HG02840 (cell line): ENCODE results near the gene SIRPA.
"Not testable (repeated sequence)": the region's sequence is repeated elsewhere in the genome, so short reads cannot be mapped to it uniquely, and the experiment has no call there.

Experiments used
- ATAC-seq: cut with Tn5 transposase; IDR thresholded peaks from one replicate; pipeline ENCODE4 v1.9.1; 2021; ENCODE audit warnings: mild to moderate bottlenecking, moderate library complexity, moderate number of reproducible peaks; ENCODE audit not compliant: unreplicated experiment, low FRiP score

SIRPA gene

DNA sequence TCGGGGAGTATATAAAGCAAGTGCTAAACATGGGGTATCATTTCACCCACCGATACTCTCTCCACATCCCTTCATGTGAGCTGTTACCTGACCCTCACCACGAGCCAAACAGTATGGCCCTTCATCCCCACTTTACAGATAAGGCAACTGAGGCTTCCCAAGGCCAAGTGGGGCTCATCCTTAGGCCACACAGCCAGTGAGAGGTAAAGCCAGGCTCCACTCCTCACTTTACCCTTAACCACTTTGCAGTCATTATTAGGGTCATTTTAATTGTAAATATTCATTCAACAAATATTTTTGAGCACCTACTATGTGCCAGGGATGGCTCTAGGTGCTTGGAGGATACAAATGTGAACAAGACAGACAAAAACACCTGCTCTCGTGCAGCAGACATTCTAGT is 7.0 kb downstream of the SIRPA start:
- ATAC-seq: no peak

DNA sequence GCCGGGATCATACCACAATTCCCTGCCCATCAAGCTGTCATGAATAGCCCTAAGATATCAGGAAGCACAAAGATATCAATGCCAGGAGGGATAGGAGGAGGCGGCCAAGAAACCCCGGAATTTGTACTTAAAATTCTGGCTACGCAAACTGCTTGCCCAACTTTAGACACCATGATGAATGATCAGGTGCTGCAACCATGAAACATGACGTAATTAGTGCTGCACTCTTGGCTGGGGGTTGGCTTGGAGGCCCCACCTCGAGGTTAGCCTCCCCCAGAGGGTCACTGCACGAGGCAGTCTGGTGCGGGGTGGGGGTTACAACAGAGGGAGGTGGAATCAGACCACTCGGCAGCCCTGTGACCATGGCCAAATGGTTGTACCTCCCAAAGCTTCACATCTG is 8.9 kb downstream of the SIRPA start:
- no peak for ATAC-seq

DNA sequence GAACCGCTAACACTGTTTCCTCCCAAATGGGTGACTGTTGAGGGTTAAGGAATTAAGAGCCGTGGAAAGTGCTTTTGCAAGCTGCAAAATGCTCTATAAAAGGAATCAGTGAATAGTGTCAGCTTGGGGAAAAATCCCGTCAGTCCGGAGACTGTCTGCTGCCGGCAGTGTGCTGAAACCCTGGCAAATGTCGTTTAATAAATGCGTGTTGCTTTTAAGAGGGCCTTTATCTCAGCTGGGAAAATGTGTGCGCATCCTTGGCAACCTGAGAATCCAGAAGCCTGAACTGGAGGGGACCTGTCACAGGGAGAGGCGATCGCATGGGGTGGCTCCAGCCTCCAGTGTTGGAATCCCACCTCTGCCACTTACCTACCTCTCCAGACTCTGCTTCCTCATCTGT is 9.8 kb downstream of the SIRPA start:
- ATAC-seq: no peak

DNA sequence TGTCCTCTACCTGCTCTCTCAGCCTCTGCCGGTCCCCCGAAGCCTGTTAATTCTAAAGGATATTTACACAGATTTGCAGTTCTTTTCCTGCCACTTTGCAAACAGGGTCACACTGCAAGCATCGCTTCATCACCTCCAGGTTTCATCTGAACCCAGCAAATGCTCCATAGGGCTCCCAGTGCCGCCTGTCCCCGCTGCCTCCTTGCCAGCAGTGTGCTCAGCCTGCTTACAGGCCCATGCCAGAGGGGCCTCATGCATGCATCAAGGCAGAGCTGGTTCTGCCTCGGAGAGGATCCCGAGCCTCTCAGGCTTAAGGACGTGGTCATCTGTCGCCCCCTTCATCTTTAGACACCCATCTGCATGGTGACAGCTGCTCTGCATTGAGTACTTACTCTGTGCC is 10.5 kb downstream of the SIRPA start:
- no peak for ATAC-seq

DNA sequence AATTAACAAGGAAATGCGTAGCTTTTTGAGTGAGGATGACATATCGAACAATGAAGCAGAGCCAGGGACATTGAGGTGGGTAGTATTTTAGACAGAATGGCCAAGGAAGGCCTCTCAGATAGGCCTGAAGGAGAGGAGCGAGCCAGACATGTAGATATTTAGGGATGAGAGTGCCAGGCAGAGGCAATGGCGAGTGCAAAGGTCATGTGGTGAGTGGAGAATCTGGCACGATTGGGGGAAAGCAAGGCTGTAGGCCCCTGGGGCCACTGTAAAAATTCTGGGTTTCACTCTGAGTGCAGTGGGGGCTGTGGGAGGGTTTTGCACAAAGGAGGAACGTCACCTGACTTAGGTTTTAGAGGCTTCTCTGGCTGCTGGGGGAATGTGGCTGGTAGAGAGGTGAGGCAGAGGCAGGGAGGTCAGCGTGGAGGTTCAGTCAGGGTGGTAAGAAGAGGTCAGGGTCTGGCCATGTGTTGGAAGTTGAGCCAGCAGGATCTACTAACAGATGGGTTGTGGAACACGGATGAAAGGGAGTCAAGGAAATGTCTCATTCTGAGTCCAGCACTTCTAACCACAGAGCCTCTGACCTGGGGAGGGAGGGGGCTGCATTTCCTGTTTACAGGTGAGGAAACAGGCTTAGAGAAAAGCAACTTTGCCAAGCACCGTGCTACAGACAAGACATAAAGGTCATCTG is 11.3 kb downstream of the SIRPA start:
- no peak for ATAC-seq

DNA sequence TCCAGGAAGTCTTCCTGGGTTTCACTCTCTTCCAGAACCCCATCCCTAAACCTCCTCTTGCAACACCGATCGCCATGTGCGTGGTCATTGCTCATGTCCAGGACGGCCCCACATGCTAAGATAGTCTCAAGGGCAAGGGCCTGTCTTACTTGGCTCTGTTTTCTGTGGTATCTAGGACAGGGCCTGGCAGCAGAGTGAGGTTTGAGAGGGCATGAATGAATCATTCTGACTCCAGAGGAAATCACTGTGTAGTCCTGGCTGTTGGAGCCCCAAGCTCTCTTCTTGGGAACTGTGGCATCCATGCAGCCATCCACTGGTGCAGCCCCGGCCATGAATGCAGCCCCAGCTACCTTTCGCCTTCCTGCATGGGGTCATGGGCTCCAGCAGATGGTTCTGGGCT is 12.4 kb downstream of the SIRPA start:
- no peak for ATAC-seq

GRCh38 chr20:1908191-1908590 is 13.0 kb downstream of the SIRPA start:
- no peak for ATAC-seq

GRCh38 chr20:1909097-1909496 is 13.9 kb downstream of the SIRPA start:
- no peak for ATAC-seq

DNA sequence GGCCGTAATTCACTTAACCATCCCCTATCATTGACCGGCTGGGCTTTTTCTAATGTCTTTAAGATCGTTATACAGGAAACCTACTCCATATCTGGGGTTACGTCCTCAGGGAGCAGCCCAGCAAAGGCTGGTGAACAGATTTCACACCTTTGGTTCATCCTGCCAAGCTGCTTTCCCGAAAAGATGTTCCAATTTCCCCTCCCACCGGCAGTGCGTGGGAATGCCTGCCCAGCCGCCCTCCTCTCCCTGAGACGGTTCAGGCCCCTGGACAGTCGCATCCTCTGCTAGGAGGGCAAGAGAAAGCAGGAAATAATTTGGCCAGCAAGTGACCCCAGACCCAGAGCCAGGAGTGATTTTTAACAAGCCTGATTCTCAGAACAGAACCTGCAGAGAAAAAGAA is 16.3 kb downstream of the SIRPA start:
- ATAC-seq: no peak

DNA sequence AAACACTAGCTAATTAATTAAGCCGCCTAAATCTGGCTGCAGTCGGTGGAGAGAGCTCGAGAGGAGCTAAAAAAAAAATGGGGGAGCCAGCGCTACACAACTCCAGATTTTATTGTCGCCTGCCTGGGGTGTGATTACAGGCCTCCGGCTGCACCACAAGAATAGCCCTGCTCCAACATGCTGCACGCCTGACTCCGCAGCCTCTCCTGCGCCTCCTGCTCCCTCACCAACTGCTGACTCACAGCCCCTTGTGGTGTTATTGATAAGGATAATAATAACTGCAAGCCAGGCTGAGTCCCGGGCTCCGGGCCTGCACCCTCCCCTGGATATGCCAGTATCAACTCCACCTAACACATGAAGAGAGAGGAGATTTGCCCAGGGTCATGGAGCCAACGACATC is 16.8 kb downstream of the SIRPA start:
- no peak for ATAC-seq

- ATAC-seq: no peak
Measured at GRCh38 chr20:1912646-1913045, 17.4 kb downstream of the SIRPA start.

GRCh38 chr20:1915233-1915632 is 20.0 kb downstream of the SIRPA start:
- ATAC-seq: not testable (repeated sequence)

DNA sequence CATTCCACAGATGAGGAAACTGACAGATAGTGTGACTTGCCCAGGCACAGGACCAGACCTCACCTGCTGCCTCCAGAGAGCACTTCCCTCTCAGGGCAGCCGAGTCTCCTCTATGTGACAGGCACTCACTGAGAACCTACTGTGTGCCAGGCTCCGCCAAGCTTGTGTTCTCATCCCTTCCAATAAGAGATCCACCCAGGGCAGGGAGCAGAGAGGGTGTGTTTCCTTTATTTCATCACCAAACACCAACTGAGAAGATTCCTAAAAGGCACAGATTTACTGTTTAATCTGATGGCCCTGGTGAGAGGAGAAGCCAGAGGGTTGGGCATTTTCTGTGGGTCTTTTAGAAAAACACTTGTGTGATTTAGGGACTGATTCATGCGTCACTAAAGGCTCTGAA is 20.5 kb downstream of the SIRPA start:
- ATAC-seq: no peak

DNA sequence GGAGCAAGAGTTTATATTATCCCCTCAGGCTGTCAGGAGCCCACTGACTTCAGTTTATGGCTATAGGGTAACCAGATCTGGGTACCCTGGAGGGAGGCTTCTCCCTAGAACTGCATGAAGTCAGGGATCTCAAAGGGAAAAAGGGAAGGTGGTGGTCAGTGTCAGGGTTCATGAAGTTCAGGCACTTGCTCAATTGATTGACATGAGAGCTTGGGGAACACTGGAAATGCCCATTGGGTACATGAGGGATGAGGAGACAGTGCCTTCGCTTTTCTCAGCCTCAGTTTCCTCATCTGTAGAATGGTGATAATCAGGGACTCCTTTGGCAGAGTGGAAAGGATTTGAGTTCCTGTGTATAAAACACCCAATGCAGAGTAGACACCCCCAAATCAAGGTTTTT is 22.6 kb downstream of the SIRPA start:
- no peak for ATAC-seq

DNA sequence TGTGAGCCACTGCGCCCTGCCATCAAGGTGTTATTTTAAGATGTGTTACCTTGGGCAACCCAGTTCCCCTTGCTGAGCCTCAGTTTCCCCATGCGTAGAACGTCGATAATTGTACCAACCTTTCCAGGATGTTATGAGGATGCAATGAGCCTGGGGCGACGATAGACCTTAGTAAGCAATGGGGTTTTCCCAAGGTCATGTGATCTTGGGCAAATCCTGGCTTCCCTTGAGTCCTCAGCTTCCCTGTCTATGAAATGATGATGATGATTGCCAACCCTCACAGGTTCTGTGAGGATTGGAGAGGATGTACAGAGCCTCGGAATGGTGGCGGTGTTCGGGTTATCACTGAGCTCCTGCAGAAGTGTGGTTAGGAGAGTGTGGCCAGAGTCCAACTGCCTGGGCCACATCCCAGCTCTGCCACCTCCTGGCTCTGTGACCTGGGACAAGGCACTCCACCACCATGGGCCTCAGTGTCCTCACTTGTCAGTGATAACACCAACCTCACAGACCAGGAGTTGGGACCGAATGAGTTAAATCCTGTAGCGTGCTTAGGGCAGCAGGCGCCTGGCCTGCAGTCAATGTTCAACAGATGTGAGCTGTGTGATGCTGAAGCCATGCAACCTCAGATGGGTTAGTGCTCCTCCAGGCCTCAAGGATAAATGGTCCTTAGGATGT is 23.4 kb downstream of the SIRPA start:
- ATAC-seq: no peak

GRCh38 chr20:1920252-1920651 is 25.0 kb downstream of the SIRPA start:
- ATAC-seq: no peak

- no peak for ATAC-seq
Measured at GRCh38 chr20:1920826-1921225, 25.6 kb downstream of the SIRPA start.

DNA sequence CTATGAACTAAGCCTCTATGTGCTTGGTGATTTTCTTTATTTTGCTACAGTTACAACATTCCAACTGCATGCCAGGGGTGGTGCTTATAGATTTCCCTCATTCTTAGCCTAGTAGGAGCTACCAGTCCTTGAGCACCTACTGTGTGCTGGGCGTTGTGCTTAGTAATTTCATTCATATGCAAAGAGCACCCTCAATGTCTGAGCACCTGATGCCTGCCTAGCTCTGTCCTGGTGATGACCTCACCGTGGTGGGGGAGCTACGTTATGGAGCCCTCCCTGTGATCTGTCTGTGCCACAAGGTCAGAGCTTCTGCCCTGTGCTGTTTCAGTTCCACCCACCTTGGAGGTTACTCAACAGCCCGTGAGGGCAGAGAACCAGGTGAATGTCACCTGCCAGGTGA is 26.8 kb downstream of the SIRPA start:
- not testable (repeated sequence) for ATAC-seq

DNA sequence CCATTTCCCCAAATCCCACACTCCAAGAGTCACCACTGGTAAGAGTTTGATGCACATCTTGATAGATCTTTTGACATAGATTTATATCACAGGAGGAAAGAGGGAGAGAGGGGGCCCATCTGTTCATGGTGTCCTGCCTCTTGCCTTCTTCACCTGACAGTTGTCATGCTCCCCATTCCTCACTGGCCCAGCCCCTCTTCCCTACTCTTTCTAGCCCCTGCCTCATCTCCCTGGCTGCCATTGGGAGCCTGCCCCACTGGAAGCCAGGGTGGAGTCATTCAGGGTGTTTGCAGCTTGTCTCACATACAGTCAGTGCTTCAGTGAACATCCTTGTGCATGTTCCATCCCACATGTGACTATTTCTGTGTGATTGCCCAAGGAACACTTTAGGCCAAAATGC is 27.6 kb downstream of the SIRPA start:
- ATAC-seq: no peak

GRCh38 chr20:1924910-1925861 is 30.0 kb downstream of the SIRPA start:
- no peak for ATAC-seq

DNA sequence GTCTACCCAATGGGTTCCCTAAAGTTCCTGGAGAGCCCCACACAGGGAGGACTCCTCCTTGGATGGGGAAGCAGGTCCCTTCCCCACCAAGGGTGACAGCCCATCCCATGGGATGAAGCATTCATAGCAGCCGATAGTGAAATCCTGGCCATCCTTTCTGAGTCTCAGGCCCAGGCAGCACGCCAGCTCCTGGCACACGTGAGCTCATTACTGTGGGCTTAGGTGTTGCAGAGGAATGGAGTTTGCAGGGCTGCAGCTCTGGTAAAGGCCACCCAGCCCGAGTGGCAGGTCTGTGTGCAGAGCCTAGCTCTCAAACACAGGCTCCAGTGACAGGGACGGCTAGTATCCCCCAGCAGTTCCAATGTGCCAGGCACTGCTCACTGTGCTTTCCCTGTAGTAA is 31.0 kb downstream of the SIRPA start:
- ATAC-seq: no peak
